IMR-90 (cell line): ENCODE data around the gene RMND1. TPM values are rescaled to one million over a fixed set of nuclear protein-coding genes. Genes with fewer than 3 reads are reported as not detected.

Source experiments
- ATAC-seq: fragments of 200-7000 bp; cut with Tn5 transposase; 2 replicates; pipeline ENCODE4 v1.9.1; 2020; ENCODE audit warnings: low read depth, mild to moderate bottlenecking, moderate library complexity
- BruUV-seq: library from RNA; stranded (reverse); fragments of 400-500 nt; replicated peaks from 2 replicates; lab custom pipeline; 2021; lab: Mats Ljungman, UMichigan
- CTCF ChIA-PET: fragments of 300-600 bp; formaldehyde crosslinking; extraction: SDS; loops from one replicate; lab custom pipeline; 2021; ENCODE audit warnings: antibody characterized with exemption; lab: Yijun Ruan, JAX
- POLR2A ChIA-PET: fragments of 300-600 bp; sonication (Branson Sonifier 250); formaldehyde crosslinking; loops from one replicate; lab custom pipeline; 2022; ENCODE audit warnings: antibody characterized with exemption; ENCODE audit not compliant: unreplicated experiment; lab: Charles Lee
- DNase-seq: peaks from one replicate; pipeline ENCODE4 v3.0.0; 2013
- H2AFZ ChIP-seq: replicated peaks from 2 replicates; pipeline ENCODE3; 2013; ENCODE audit warnings: low read length, mild to moderate bottlenecking; ENCODE audit not compliant: poor library complexity
- H2AK5ac ChIP-seq: 2 replicates; pipeline ENCODE4 v1.6.1; 2013; ENCODE audit warnings: low read depth, low read length, inconsistent platforms
- H2AK9ac ChIP-seq: replicated peaks from 2 replicates; pipeline ENCODE3; 2013; ENCODE audit warnings: mild to moderate bottlenecking, low read depth, low read length, moderate library complexity; ENCODE audit not compliant: poor library complexity
- H2BK120ac ChIP-seq: 2 replicates; pipeline ENCODE4 v1.6.1; 2013; ENCODE audit warnings: low read depth, low read length, inconsistent platforms
- H2BK15ac ChIP-seq: 3 replicates; pipeline ENCODE4 v1.6.1; 2013; ENCODE audit warnings: low read depth, low read length, inconsistent platforms
- H2BK20ac ChIP-seq: 2 replicates; pipeline ENCODE4 v1.6.1; 2013; ENCODE audit warnings: low read depth, mild to moderate bottlenecking, inconsistent platforms, low read length, moderate library complexity
- H2BK5ac ChIP-seq: 2 replicates; pipeline ENCODE4 v1.6.1; 2013; ENCODE audit warnings: mild to moderate bottlenecking, low read depth, low read length, inconsistent platforms; ENCODE audit not compliant: poor library complexity, severe bottlenecking
- H3K14ac ChIP-seq: replicated peaks from 2 replicates; pipeline ENCODE4 v1.6.1; 2013; ENCODE audit warnings: low read depth, low read length, inconsistent platforms
- H3K18ac ChIP-seq: 2 replicates; pipeline ENCODE4 v1.6.1; 2013; ENCODE audit warnings: low read depth, low read length, control low read depth
- H3K23ac ChIP-seq: 2 replicates; pipeline ENCODE4 v1.6.1; 2013; ENCODE audit warnings: low read depth, low read length, inconsistent platforms
- H3K27ac ChIP-seq: 2 replicates; pipeline ENCODE4 v1.5.1; 2013; ENCODE audit warnings: mild to moderate bottlenecking, control low read depth, low read length; ENCODE audit not compliant: insufficient read depth
- H3K27me3 ChIP-seq: 2 replicates; pipeline ENCODE4 v1.6.1; 2013; ENCODE audit warnings: low read length; ENCODE audit not compliant: control insufficient read depth, insufficient read depth
- H3K36me3 ChIP-seq: 2 replicates; pipeline ENCODE4 v1.6.1; 2013; ENCODE audit warnings: low read length, mixed read lengths; ENCODE audit not compliant: control insufficient read depth, insufficient read depth
- H3K4ac ChIP-seq: 2 replicates; pipeline ENCODE4 v1.6.1; 2013; ENCODE audit warnings: low read depth, low read length, inconsistent platforms
- H3K4me1 ChIP-seq: 2 replicates; pipeline ENCODE4 v1.6.1; 2013; ENCODE audit warnings: low read length, mixed read lengths; ENCODE audit not compliant: control insufficient read depth, insufficient read depth
- H3K4me2 ChIP-seq: 2 replicates; pipeline ENCODE4 v1.6.1; 2013; ENCODE audit warnings: low read depth, mild to moderate bottlenecking, control low read depth, low read length, moderate library complexity
- H3K4me3 ChIP-seq: 2 replicates; pipeline ENCODE4 v1.5.1; 2013; ENCODE audit warnings: low read depth, mild to moderate bottlenecking, control low read depth, low read length, moderate library complexity; ENCODE audit not compliant: insufficient read depth
- H3K56ac ChIP-seq: 2 replicates; pipeline ENCODE4 v1.6.1; 2013; ENCODE audit warnings: low read length, inconsistent platforms; ENCODE audit not compliant: insufficient read depth; ENCODE audit errors: extremely low read depth
- H3K79me1 ChIP-seq, 2 experiments: 2 replicates each; pipeline ENCODE4 v1.6.1; 2013; ENCODE audit warnings: low read length in 2 of 2, inconsistent platforms in 1 of 2, low read depth in 1 of 2
- H3K9ac ChIP-seq: 2 replicates; pipeline ENCODE4 v1.6.1; 2013; ENCODE audit warnings: low read depth, low read length, control low read depth
- H3K9me1 ChIP-seq: 2 replicates; pipeline ENCODE4 v1.6.1; 2013; ENCODE audit warnings: low read length, inconsistent platforms; ENCODE audit not compliant: insufficient read depth
- H3K9me3 ChIP-seq: 2 replicates; pipeline ENCODE4 v1.6.1; 2013; ENCODE audit warnings: low read length; ENCODE audit not compliant: control insufficient read depth, insufficient read depth
- H4K20me1 ChIP-seq: 2 replicates; pipeline ENCODE4 v1.6.1; 2013; ENCODE audit warnings: low read length, inconsistent platforms; ENCODE audit not compliant: insufficient read depth
- H4K5ac ChIP-seq: 2 replicates; pipeline ENCODE4 v1.6.1; 2013; ENCODE audit warnings: mild to moderate bottlenecking, low read depth, low read length, control low read depth
- H4K8ac ChIP-seq, 2 experiments: 2 replicates each; pipeline ENCODE4 v1.6.1; 2013; ENCODE audit warnings: low read depth in 2 of 2, low read length in 2 of 2, control low read depth in 1 of 2, inconsistent platforms in 1 of 2
- H4K91ac ChIP-seq: 2 replicates; pipeline ENCODE4 v1.6.1; 2013; ENCODE audit warnings: low read depth, low read length, inconsistent platforms; ENCODE audit not compliant: insufficient read depth
- BHLHE40 ChIP-seq: fragments of 150-350 bp; IDR thresholded peaks from 2 replicates; pipeline ENCODE4 v1.6.1; 2016; ENCODE audit warnings: mild to moderate bottlenecking, low read depth, low read length
- CEBPB ChIP-seq: IDR thresholded peaks from 2 replicates; pipeline ENCODE4 v1.6.1; 2012; ENCODE audit warnings: low read depth, low read length, improper control_type of control experiment
- CHD1 ChIP-seq: IDR thresholded peaks from 2 replicates; pipeline ENCODE4 v1.6.1; 2012; ENCODE audit warnings: low read depth, low read length, improper control_type of control experiment
- CTCF ChIP-seq: conservative IDR thresholded peaks from 2 replicates; pipeline ENCODE4 v1.5.1; 2012; ENCODE audit warnings: mild to moderate bottlenecking, low read depth, low read length, improper control_type of control experiment
- ELK1 ChIP-seq: fragments of 150-350 bp; IDR thresholded peaks from 2 replicates; pipeline ENCODE4 v1.6.1; 2016; ENCODE audit warnings: low read depth, mild to moderate bottlenecking, low read length, moderate library complexity, borderline replicate concordance
- MAFK ChIP-seq: IDR thresholded peaks from 2 replicates; pipeline ENCODE4 v1.6.1; 2012; ENCODE audit warnings: low read depth, low read length, improper control_type of control experiment
- MAZ ChIP-seq: IDR thresholded peaks from 2 replicates; pipeline ENCODE4 v1.6.1; 2012; ENCODE audit warnings: low read depth, mild to moderate bottlenecking, low read length, improper control_type of control experiment, moderate library complexity, borderline replicate concordance
- MXI1 ChIP-seq: IDR thresholded peaks from 2 replicates; pipeline ENCODE4 v1.6.1; 2012; ENCODE audit warnings: low read depth, mild to moderate bottlenecking, low read length, moderate library complexity, borderline replicate concordance
- NFE2L2 ChIP-seq: fragments of 150-350 bp; IDR thresholded peaks from 2 replicates; pipeline ENCODE4 v1.6.1; 2016; ENCODE audit warnings: low read depth, mild to moderate bottlenecking, low read length
- POLR2A ChIP-seq: IDR thresholded peaks from 2 replicates; pipeline ENCODE4 v1.6.1; 2012; ENCODE audit warnings: mild to moderate bottlenecking, low read depth, low read length
- RAD21 ChIP-seq: IDR thresholded peaks from 2 replicates; pipeline ENCODE4 v1.6.1; 2012; ENCODE audit warnings: low read length, improper control_type of control experiment
- RCOR1 ChIP-seq: IDR thresholded peaks from 2 replicates; pipeline ENCODE4 v1.6.1; 2012; ENCODE audit warnings: mild to moderate bottlenecking, low read length, improper control_type of control experiment; ENCODE audit not compliant: insufficient replicate concordance
- RFX5 ChIP-seq: IDR thresholded peaks from 2 replicates; pipeline ENCODE4 v1.8.0; 2012; ENCODE audit warnings: low read depth, mild to moderate bottlenecking, low read length, moderate library complexity
- USF2 ChIP-seq: fragments of 150-350 bp; IDR thresholded peaks from 2 replicates; pipeline ENCODE4 v1.6.1; 2017; ENCODE audit warnings: mild to moderate bottlenecking, antibody characterized with exemption, low read length, low read depth
- WGBS, 2 experiments: methylation state at CpG; one replicate each; pipeline versions ENCODE4 v1.1.5 to v1.1.7; 2013; ENCODE audit warnings: missing lambda C conversion rate in 2 of 2; ENCODE audit not compliant: insufficient read length in 1 of 2; ENCODE audit errors: extremely low coverage in 2 of 2; 5-methylcytosine and 5-hydroxymethylcytosine counted together
- dilution Hi-C: fragments of 300-500 bp; cut with HindIII; formaldehyde crosslinking; loops from one replicate; pipeline ENCODE4 v1.14.3; 2018; ENCODE audit warnings: low sequenced_read_pairs; ENCODE audit not compliant: unreplicated experiment
- in situ Hi-C: fragments of 300-500 bp; cut with MboI; formaldehyde crosslinking; loops from 3 replicates; pipeline ENCODE4 v1.14.3; 2019; ENCODE audit warnings: low sequenced_read_pairs, inconsistent platforms, mixed read lengths
- intact Hi-C: fragments of 100-400 bp; cut with micrococcal nuclease; formaldehyde crosslinking; loops from 2 replicates; pipeline ENCODE4 v1.10.0; 2022
- polyA plus RNA-seq, 3 experiments: library from polyadenylated mRNA; depleted of rRNA; stranded (reverse); fragments of >200 nt; gene quantifications; 2 replicates each; pipeline ENCODE4 v1.2.3, GENCODE V29; 2012; ENCODE audit warnings: low replicate concordance in 1 of 3
- total RNA-seq: library from RNA; depleted of rRNA; stranded (reverse); fragments of >200 nt; gene quantifications from 2 replicates; pipeline ENCODE4 v1.2.3, GENCODE V29; 2012

RMND1 gene
- total and polyA plus RNA-seq, 2 of the 4 experiments (the other 2 are of a cell fraction): 13.1 to 24.6 TPM

- Histone ChIP-seq H3K4me1 (peaks cover 6% of the 10 kb centered on the region), H3K9me3 (no peaks in the 10 kb centered on the region), H3K79me1 (0 out of 4 replicates have a peak, but pooled peaks cover 0 to 4% of the 10 kb centered on the region in 2 experiments), H2BK15ac (no peak overlapping the region), H2AK9ac (no peak overlapping the region), H3K23ac (peak overlapping the region; percentile 74), H4K5ac (peak overlapping the region; percentile 14), H4K20me1 (no peaks in the 10 kb centered on the region), H3K4ac (peak overlapping the region; percentile 95), H3K4me3 (peak overlapping the region; percentile 54), H3K27me3 (no peaks in the 10 kb centered on the region), H3K14ac (peak overlapping the region; percentile 34), H2BK20ac (no peak overlapping the region; the same call in 1 of the 2 replicates), H4K8ac (peak overlapping the region in 1 of 2 experiments; percentile 83; a peak in 2 of 4 replicates), H4K91ac (peak overlapping the region; percentile 51; the same call in 1 of the 2 replicates), H2BK5ac (no peak overlapping the region), H3K36me3 (no peaks in the 10 kb centered on the region), H3K27ac (no peak overlapping the region), H3K56ac (no peak overlapping the region; the same call in 1 of the 2 replicates), H3K9me1 (no peaks in the 10 kb centered on the region; the same call in 1 of the 2 replicates), H2AFZ (peak overlapping the region; percentile 91), H3K18ac (no peak overlapping the region), H2AK5ac (no peak overlapping the region), H2BK120ac (peak overlapping the region; percentile 20), H3K9ac (peak overlapping the region; percentile 38), H3K4me2 (peak overlapping the region; percentile 90)
- no TSS peak for BruUV-seq
- 35% methylated on average over 12 of the region's 16 CpGs; no CpG with 5 or more reads in 1 of the 2 experiments for WGBS, 2 experiments
- no peak for DNase-seq
- intact Hi-C loops (no loop called here), in situ Hi-C loops (no loop called here), dilution Hi-C loops (no loop called here)
- POLR2A ChIA-PET: no interaction called here
- CTCF ChIA-PET: interaction anchor here (0.5 to 1.0 kb wide), 3 partner anchors 9 to 56 kb away, joined by 3 to 4 read pairs (median 3); no protein-coding TSS in a partner anchor
- ATAC-seq: peak; percentile 52; the same call in 1 of the 2 replicates
- no peak for TF ChIP-seq USF2
- TF ChIP-seq RAD21: no peak
- no peak for TF ChIP-seq CHD1
- no peak for TF ChIP-seq MAZ
- no peak for TF ChIP-seq RCOR1
- no peak for TF ChIP-seq ELK1
- TF ChIP-seq MXI1: no peak
- no peak for TF ChIP-seq BHLHE40
- TF ChIP-seq NFE2L2: no peak
- no peak for TF ChIP-seq RFX5
- no peak for TF ChIP-seq MAFK
- TF ChIP-seq POLR2A: no peak
- no peak for TF ChIP-seq CTCF
- no peak for TF ChIP-seq CEBPB
These were observed 41.4 kb upstream of the RMND1 start for GRCh38 chr6:151493161-151493803.
